Rectal smooth muscle tissue (tissue), 1 donor: ENCODE results near the gene ZNF500.

Experiments used
- H3K27ac ChIP-seq: one replicate; pipeline ENCODE4 v1.7.0; 2013; ENCODE audit warnings: low read depth, low read length, inconsistent platforms
- H3K27me3 ChIP-seq: one replicate; pipeline ENCODE4 v1.7.0; 2013; ENCODE audit warnings: low read length; ENCODE audit not compliant: control insufficient read depth, insufficient read depth
- H3K36me3 ChIP-seq: one replicate; pipeline ENCODE4 v1.7.0; 2013; ENCODE audit warnings: low read length; ENCODE audit not compliant: control insufficient read depth, insufficient read depth
- H3K4me1 ChIP-seq: one replicate; pipeline ENCODE4 v1.7.0; 2013; ENCODE audit warnings: low read length; ENCODE audit not compliant: control insufficient read depth, insufficient read depth
- H3K4me3 ChIP-seq: one replicate; pipeline ENCODE4 v1.7.0; 2013; ENCODE audit warnings: low read length
- H3K9ac ChIP-seq: one replicate; pipeline ENCODE4 v1.7.0; 2013; ENCODE audit warnings: low read length

Gene ZNF500

DNA sequence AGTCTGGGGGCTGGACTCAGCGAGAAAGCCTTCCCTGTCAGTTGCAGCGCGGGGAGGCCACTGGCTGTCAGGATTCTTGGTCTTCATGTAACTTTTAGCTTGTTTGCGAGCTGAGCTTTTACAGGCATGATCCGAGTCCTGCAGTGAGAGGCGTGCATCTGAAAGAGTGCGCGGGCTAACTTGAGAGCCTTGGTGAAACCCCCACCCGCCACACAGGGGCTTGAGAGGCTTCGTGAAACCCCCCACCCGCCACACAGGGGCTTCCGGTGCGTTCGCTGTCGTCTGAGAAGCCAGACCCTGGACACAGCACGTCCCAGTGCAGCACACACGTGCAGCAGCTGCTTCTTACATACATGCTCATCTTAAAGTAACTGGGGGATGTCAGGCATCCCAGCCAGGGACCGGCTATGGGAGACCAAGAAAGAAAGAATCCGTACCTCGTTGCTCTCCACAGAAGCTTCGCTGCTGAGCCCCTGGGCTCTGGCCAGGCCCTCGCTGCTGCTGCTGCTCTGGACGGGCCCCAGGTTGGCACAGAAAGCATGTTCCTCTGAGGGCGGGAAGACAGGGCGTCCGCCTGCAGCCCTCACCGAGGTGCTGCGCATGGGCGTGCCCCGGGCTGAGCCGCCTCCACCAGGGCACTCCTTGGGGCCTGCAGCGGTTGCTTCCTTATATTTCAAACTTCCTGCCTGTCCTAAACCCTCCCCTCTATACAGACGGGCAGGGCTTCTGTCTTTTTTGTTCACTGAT lies 65.8 kb downstream of the ZNF500 start:
- Histone ChIP-seq H3K4me1 (no peaks in the 10 kb centered on the region), H3K9ac (no peak overlapping the region), H3K27me3 (no peaks in the 10 kb centered on the region), H3K36me3 (peaks cover 41% of the 10 kb centered on the region), H3K27ac (no peak overlapping the region), H3K4me3 (no peak overlapping the region)

DNA sequence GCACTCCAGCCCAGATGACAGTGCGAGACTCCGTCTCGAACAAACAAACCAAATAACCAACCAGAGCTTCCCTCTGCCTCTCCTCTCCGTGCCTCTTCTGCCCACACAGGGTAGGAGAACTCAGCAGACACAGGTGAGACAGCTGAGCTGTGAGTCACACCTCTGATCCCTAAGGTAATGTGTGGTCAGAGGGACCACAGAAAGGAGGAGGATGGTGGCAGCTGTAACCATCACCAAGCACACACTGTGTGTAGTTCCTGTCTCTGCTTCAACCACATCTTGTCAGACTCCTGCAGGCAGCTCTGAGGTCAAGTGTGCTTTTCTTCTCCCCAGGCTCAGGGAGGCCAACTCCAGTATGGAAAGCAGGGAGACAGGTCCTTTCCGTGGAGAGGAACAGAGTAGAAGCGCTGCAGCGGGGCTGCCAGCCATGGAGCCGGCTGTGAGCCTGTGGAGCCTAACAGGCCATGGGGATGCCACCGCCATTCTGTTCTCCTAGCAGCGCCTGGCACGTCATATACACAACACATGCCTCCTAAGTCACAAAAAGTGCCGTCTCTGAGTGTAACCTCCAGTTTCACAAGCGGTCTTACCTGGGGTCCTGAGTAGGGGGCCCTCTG lies 66.5 kb downstream of the ZNF500 start:
- H3K27me3 ChIP-seq = no peaks in the 10 kb centered on the region
- H3K27ac ChIP-seq = no peak overlapping the region
- H3K4me1 ChIP-seq = no peaks in the 10 kb centered on the region
- no peak overlapping the region for H3K4me3 ChIP-seq
- no peak overlapping the region for H3K9ac ChIP-seq
- H3K36me3 ChIP-seq = peaks cover 44% of the 10 kb centered on the region

DNA sequence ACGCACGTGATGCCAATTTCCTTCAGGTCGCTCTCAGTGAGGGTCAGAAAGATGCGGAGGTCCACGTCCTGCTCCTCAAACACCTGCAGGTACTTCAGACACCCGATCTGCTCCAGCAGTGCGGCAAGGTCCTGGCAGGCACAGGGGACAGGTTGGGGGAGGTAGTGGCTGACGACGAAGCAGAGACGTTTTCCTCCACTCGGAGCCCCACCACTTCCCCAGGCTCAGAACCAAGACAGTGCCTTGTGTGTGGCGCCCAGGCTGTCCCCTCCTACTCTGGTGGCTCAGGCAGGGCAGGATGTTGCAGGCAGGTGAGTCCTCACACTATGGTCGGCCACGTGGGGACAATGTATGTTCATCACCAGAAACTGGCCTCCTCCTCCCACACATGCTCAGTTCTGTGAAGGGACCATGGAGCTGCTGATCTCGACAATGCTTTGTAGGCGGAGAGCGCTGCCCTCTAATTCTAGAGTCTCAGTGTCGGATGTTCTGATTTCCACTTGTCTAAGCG lies 67.9 kb downstream of the ZNF500 start:
- H3K36me3 ChIP-seq = peaks cover 40% of the 10 kb centered on the region
- H3K27me3 ChIP-seq = no peaks in the 10 kb centered on the region
- no peak overlapping the region for H3K27ac ChIP-seq
- H3K4me1 ChIP-seq = no peaks in the 10 kb centered on the region
- H3K4me3 ChIP-seq = no peak overlapping the region
- no peak overlapping the region for H3K9ac ChIP-seq

DNA sequence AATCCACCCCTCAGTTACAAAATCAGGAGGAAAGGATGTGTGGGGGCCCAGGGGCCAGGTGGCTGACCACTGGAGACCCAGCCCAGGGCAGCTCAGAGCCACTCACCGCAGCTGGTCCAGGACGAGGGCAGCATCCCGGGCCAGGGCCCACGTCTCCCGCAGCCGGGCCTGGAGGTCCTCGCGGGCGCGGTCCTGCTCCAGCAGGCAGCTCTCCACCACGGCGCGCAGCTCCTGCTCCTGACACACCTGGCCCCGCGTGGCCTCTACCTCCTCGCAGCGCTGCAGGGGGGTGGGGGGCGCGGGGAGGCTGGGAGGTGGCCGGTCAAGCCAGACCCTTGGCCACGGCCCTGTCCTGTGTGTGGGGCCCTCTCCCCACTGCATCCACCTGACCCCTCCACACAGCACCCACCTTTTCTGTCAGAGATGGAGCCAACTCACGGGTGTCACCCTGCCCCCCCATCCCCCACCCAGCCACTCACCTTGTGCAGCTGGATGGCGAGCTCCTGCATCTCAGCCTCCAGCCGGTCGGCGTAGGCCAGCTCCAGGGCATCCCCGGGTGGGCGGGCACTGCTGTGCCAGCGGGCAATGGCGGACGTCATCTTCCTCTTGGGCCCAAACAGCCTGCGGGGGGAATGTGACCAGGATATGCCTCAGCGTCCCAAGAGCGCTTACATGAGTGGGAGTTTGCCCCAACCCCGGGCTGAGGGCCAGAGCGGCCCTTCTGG lies 68.5 kb downstream of the ZNF500 start:
- no peak overlapping the region for H3K27ac ChIP-seq
- H3K4me3 ChIP-seq = no peak overlapping the region
- peaks cover 36% of the 10 kb centered on the region for H3K36me3 ChIP-seq
- no peak overlapping the region for H3K9ac ChIP-seq
- H3K27me3 ChIP-seq = no peaks in the 10 kb centered on the region
- no peaks in the 10 kb centered on the region for H3K4me1 ChIP-seq
